Body of pancreas (tissue), 4 donors: ENCODE measurements around the gene CXorf38. TPM values are rescaled to one million over a fixed set of nuclear protein-coding genes. Genes with fewer than 3 reads are reported as not detected.

ENCODE experiments used
- ATAC-seq: fragments of 150-250 bp; one replicate; pipeline ENCODE4 v1.9.1; 2016
- DNase-seq, 4 donors: peaks; one replicate each; pipeline ENCODE4 v3.0.0-alpha.2; 2019
- H3K27ac ChIP-seq, 4 donors: fragments of 200-600 bp; sonication (generic); 1 replicate in 3 of 4; 2 replicates in 1 of 4; pipeline versions ENCODE4 v1.5.1 to v1.6.1; 2016 to 2019; ENCODE audit warnings: mild to moderate bottlenecking in 1 of 4, mixed read lengths in 1 of 4, moderate library complexity in 1 of 4
- H3K27me3 ChIP-seq, 2 donors: fragments of 200-600 bp; sonication (generic); one replicate each; pipeline ENCODE4 v1.6.0; 2016; ENCODE audit warnings: mild to moderate bottlenecking in 1 of 2
- H3K36me3 ChIP-seq, 2 donors: fragments of 200-600 bp; sonication (generic); replicated peaks in 1 of 2; 2 replicates each; pipeline ENCODE4 v1.5.1; 2016; ENCODE audit warnings: low read depth in 2 of 2; ENCODE audit not compliant: insufficient read depth in 1 of 2
- H3K4me1 ChIP-seq: fragments of 200-600 bp; sonication (generic); one replicate; pipeline ENCODE4 v1.6.0; 2016
- H3K4me3 ChIP-seq, 2 donors: fragments of 200-600 bp; sonication (generic); 1 replicate in 1 of 2; 2 replicates in 1 of 2; pipeline ENCODE4 v1.5.1; 2016 to 2019
- H3K9me3 ChIP-seq, 3 donors: fragments of 200-600 bp; sonication (generic); 1 replicate in 2 of 3; 2 replicates in 1 of 3; pipeline ENCODE4 v1.5.1; 2016
- CTCF ChIP-seq, 7 experiments: fragments of 450-650 bp in 4 of 7; fragments of 200-600 bp in 3 of 7; sonication (generic) in 3 of 7; IDR thresholded peaks; one replicate each; pipeline ENCODE4 v1.5.1; 2016 to 2019; ENCODE audit warnings: antibody characterized with exemption in 7 of 7
- POLR2A ChIP-seq, 3 donors: fragments of 450-650 bp; IDR thresholded peaks; one replicate each; pipeline ENCODE4 v1.6.1; 2016; ENCODE audit warnings: antibody characterized with exemption in 3 of 3, mild to moderate bottlenecking in 2 of 3
- WGBS, 2 donors: methylation state at CpG; one replicate each; pipeline ENCODE4 v1.1.5; 2017; 5-methylcytosine and 5-hydroxymethylcytosine counted together
- intact Hi-C: fragments of 100-400 bp; cut with DNase I; formaldehyde crosslinking; loops from one replicate; pipeline ENCODE4 v1.15.1; 2023
- total RNA-seq, 2 donors: library from RNA; depleted of rRNA; stranded (reverse); fragments of >200 nt; gene quantifications; one replicate each; pipeline ENCODE4 v1.1.0, GENCODE V29; 2016

The CXorf38 gene
- total RNA-seq, 2 donors from 2014 or later, result 10.6 to 10.9 TPM

GRCh38 chrX:40685362-40685918, 38.1 kb upstream of the CXorf38 start:
- no peak overlapping the region for H3K4me3 ChIP-seq
- TF ChIP-seq POLR2A (IDR thresholded peaks at IDR 0.05) (no peak), CTCF (IDR thresholded peaks at IDR 0.05) (no peak)
- no peak overlapping the region for H3K27ac ChIP-seq
- H3K36me3 ChIP-seq, result no peaks in the 10 kb centered on the region
- H3K9me3 ChIP-seq, result no peaks in the 10 kb centered on the region
- no peaks in the 10 kb centered on the region for H3K4me1 ChIP-seq
- DNase-seq, result no peak
- intact Hi-C loops, result no loop called here
- no peak for ATAC-seq
- WGBS, 2 donors, result 57 to 62% methylated on average over 4 of the region's 4 CpGs
- H3K27me3 ChIP-seq, result no peaks in the 10 kb centered on the region

- no peaks in the 10 kb centered on the region for H3K4me1 ChIP-seq
- ATAC-seq, result no peak
- intact Hi-C loops, result no loop called here
- H3K4me3 ChIP-seq, result no peak overlapping the region
- no peaks in the 10 kb centered on the region for H3K27me3 ChIP-seq
- H3K9me3 ChIP-seq, result no peaks in the 10 kb centered on the region
- peaks cover 0 to 3% of the 10 kb centered on the region in 2 donors for H3K36me3 ChIP-seq
- WGBS, 2 donors, result 88 to 100% methylated on average over 1 of the region's 1 CpG
- TF ChIP-seq POLR2A (IDR thresholded peaks at IDR 0.05) (no peak), CTCF (IDR thresholded peaks at IDR 0.05) (no peak)
- H3K27ac ChIP-seq, result no peak overlapping the region
- no peak for DNase-seq
Measured at GRCh38 chrX:40684092-40684491, 36.7 kb upstream of the CXorf38 start.

DNA sequence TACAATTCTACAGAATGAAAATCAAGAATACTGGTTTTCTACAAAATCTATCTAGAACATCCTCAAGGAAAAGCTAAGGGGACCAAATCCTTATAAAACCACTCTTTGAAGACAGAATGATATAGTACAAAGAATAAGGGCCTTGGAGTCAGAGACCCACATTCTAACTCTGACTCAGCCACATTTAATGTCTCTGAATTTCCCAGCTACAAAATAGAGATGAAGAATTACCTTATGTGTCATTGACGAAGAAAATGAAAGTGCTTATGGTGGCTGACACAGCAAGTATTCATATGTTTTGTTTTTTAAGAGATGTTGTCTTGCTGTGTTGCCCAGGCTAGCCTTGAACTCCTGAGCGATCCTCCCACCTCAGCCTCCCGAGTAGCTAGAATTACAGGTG, 35.9 kb upstream of the CXorf38 start:
- 97 to 98% methylated on average over 3 of the region's 3 CpGs for WGBS, 2 donors
- H3K4me1 ChIP-seq, result no peaks in the 10 kb centered on the region
- intact Hi-C loops, result no loop called here

DNA sequence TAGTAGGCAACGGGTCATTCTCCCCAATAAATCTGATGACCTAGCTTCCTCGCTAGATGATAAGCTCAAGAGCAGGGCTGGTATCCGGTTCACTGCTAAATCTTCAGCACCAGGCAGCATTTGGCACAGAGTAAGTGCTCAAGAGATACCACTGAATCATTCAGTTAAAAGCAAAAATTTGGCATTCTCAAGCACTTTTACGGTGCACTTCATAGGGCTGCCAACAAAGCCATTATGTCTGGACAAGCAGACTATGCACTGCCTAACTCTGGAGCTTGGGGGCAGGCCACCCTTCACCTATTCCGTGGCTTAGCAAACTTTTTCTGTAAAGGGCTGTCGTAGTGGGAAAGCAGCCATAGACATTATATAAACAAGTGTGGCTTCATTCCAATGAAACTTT, 23.8 kb upstream of the CXorf38 start:
- WGBS, 2 donors, result 51 to 55% methylated on average over 6 of the region's 6 CpGs
- H3K9me3 ChIP-seq, result no peaks in the 10 kb centered on the region
- intact Hi-C loops, result no loop called here
- ATAC-seq (no peak), DNase-seq (no peak)
- H3K36me3 ChIP-seq, result no peaks in the 10 kb centered on the region
- TF ChIP-seq POLR2A (IDR thresholded peaks at IDR 0.05), result no peak
- no peak for TF ChIP-seq CTCF (IDR thresholded peaks at IDR 0.05)
- H3K4me3 ChIP-seq, result no peak overlapping the region
- H3K27me3 ChIP-seq, result no peaks in the 10 kb centered on the region
- H3K27ac ChIP-seq, result no peak overlapping the region
- H3K4me1 ChIP-seq, result no peaks in the 10 kb centered on the region

More for the DNA sequence above, 35.9 kb upstream of the CXorf38 start:
- Histone ChIP-seq H3K27me3 (no peaks in the 10 kb centered on the region), H3K27ac (no peak overlapping the region), H3K4me3 (no peak overlapping the region), H3K36me3 (peaks cover 0 to 3% of the 10 kb centered on the region in 2 donors), H3K9me3 (no peaks in the 10 kb centered on the region)
- TF ChIP-seq POLR2A (IDR thresholded peaks at IDR 0.05), result no peak
- no peak for TF ChIP-seq CTCF (IDR thresholded peaks at IDR 0.05)
- no peak for ATAC-seq
- DNase-seq, result no peak
